GM12864 (cell line): ENCODE results near the gene SGSM1.

Experiments used
- DNase-seq: peaks from one replicate; pipeline ENCODE4 v3.0.0-alpha.2; 2011; ENCODE audit warnings: low read depth
- H3K4me3 ChIP-seq: 2 replicates; pipeline ENCODE4 v1.5.1; 2011; ENCODE audit warnings: mild to moderate bottlenecking, low read depth, low read length, control low read depth
- TF ChIP-seq, protein P1 (sequence below): IDR thresholded peaks from 2 replicates; pipeline ENCODE4 v1.5.1; 2011; ENCODE audit warnings: low read depth, mild to moderate bottlenecking, moderate library complexity, low read length, control low read depth, inconsistent platforms; ENCODE audit errors: missing control alignments

Gene SGSM1

DNA sequence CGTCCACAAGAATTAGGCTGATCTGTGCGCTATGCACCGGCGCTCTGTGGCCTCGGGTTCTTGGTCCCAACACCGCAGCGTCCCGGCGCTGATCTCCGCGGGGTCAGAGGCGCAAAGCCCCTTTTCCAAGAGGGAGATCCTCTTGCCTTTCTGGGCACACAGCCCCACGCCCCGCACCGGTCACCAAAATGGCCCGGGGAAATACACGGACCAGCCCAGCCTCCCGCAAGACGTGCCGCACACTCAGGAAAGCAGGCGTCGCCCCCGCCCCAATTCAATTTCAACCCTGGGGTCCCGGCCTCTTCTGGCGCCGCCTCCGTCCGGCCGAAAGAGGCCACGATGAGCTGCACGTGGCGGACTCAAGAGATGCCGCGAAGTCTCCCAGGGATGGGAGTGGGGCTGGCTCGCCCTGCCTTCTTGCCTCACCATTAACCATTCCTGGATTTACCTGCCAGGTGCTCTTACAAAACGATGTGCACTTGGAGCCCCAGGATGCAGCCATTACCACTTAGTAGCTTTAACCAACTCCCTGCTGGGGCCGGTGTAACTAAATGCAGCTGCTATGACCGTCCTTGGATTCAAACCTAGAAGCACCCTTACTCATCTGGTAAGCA lies 42.0 kb upstream of the SGSM1 start:
- H3K4me3 ChIP-seq: no peak overlapping the region
- TF ChIP-seq, protein P1, sequence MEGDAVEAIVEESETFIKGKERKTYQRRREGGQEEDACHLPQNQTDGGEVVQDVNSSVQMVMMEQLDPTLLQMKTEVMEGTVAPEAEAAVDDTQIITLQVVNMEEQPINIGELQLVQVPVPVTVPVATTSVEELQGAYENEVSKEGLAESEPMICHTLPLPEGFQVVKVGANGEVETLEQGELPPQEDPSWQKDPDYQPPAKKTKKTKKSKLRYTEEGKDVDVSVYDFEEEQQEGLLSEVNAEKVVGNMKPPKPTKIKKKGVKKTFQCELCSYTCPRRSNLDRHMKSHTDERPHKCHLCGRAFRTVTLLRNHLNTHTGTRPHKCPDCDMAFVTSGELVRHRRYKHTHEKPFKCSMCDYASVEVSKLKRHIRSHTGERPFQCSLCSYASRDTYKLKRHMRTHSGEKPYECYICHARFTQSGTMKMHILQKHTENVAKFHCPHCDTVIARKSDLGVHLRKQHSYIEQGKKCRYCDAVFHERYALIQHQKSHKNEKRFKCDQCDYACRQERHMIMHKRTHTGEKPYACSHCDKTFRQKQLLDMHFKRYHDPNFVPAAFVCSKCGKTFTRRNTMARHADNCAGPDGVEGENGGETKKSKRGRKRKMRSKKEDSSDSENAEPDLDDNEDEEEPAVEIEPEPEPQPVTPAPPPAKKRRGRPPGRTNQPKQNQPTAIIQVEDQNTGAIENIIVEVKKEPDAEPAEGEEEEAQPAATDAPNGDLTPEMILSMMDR: no peak
- no peak for DNase-seq

DNA sequence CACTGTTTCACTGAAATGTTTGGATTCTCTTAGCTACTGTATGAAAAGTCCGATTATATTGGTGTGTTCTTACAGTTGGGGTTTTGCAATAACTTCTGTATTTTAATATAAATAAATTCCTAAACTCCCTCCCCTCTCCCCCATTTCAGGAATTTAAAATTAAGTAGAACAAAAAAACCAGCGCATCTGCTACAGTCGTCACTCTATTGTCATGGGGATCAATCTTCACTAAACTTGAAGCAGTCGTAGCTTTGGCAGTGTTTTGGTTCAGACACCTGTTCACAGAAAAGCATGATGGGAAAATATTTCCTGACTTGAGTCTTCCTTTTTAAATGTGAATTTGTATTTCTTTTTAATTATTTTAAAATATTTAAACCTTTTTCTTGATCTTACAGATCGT lies 40.8 kb upstream of the SGSM1 start:
- TF ChIP-seq, protein P1: no peak
- DNase-seq: no peak
- H3K4me3 ChIP-seq: no peak overlapping the region

DNA sequence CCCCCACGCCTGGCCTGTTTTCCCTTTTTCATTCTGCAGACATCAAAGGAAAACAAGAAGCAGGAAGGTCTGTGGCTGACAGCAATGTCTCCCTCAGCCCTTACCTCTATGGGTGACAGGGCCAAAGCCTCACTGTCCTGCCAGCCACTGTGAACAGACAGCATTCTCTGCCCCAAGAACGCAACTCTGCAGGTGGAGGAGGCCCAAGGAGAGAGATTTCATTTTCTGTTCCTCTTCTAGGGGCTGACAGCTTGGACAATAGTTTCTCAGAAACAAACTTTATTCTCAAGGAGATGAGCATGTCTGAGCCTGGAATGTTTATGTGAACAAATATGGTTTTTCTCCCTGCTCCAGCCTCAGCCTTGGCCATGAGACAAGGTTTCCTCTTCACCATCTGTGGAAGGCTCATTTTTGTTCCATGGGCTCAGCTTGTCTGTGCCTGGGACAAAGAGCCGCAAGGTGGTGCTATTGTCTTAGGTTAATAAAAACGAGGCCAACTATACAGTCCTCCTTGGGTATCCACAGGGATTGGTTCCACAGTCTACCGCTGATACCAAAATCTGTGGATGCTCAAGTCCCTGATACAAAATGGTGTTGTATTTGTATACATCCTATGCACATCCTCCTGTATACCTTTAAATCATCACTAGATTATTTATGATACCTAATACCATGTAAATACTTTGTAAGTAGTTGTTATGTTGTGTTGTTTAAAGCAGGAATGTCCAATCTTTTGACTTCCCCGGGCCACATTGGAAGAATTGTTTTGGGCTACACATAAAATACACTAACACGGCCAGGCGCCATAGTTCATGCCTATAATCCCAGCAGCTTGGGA lies 37.3 kb upstream of the SGSM1 start:
- TF ChIP-seq, protein P1: peak; percentile 65
- H3K4me3 ChIP-seq: no peak overlapping the region
- DNase-seq: peak; percentile 5

DNA sequence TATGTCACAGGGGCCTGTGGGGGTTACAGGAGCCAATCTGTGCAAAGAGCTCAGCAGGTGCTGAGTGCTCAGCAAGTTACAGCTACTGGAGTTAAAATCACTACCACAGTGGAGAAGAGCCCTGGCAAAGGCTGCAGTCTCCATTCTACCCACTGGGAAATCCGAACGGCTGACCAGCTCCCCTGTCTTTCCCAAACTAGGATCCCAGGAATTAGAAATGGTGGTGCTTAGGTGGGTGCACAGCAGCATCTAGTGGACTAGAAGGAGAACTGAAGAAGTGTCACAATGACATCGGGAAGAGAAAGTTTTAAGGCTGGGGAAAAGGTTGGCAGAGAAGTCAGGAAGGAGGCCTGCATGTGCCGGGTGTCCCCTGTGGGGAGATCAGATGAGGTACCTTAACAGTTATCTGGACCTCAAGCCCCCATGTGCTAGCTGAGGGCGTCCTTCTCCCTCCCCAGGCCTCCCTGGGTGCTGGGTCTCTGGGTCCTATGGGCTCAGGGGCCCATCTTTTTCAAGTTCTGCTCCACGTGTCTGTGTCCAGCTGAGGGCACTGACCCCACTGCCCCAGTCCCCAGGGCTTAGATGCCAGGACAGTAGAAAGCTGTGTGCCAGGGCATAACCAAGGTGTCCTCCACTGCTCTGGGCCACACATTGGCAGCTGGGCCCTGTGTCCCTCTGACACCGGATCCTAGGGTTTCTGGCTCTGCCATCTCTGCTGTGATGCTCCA lies 33.4 kb upstream of the SGSM1 start:
- no peak for DNase-seq
- TF ChIP-seq, protein P1: peak; percentile 48
- no peak overlapping the region for H3K4me3 ChIP-seq

DNA sequence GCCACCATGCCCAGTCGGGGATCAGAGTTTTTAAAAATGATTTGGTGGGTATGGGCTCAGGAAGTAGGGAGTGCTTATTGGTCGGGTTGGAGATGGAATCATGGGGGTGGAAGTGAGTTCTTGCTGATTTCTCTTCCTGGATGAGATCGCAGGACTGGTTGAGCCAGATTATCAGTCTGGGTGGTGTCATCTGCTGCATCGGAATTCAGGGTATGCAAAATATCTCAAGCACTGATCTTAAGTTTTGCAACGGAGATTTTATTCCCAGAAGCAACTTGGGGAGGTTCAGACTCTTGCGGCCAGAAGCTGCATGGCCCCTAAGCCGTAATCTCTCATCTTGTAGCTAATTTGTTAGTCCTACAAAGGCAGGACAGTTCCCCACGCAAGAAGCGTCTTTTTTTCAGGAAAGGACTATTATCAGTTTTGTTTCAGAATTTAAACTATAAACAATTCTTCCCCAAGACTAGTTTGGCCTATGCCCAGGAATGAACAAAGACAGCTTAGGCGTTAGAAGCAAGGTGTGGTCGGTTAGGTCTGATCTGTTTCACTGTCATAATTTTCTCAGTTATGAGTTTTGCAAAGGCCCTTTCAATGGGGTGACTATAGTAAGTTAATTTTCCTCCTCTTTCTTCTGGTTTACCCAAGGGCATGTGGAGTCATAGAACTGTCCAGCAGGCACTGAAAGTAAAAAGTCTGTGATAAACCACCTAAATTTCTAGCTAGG lies 30.1 kb upstream of the SGSM1 start:
- TF ChIP-seq, protein P1: no peak
- H3K4me3 ChIP-seq: no peak overlapping the region
- DNase-seq: no peak

DNA sequence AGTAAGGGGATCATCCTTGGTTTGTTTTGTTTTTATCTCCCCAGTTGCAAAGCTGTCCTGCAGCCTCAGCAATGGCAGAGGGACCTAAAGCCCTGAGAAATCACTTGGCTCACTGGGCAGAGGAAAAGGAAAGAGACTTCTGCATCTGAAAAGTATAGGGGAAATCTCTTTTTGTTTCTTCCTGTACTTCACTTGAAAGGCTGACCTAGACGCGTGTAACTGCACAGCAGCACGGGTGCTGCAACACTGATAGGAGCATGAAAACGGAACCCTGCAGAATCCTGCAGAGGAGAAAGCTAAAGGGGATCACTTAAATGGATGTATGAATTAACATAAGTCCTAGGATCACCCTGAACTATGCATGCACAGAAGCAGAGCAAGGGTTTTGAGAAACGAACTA lies 29.5 kb upstream of the SGSM1 start:
- DNase-seq: no peak
- no peak overlapping the region for H3K4me3 ChIP-seq
- TF ChIP-seq, protein P1: no peak
